ENCODE measurements around the gene ASTN2. TPM values are rescaled to one million over a fixed set of nuclear protein-coding genes. Genes with fewer than 3 reads are reported as not detected.

ASTN2 gene
- polyA plus RNA-seq, 2 donors, result 0.26 to 0.35 TPM

- Histone ChIP-seq H3K9me3 (ENCODE audit: control insufficient read depth in 2 of 2, insufficient read depth in 1 of 2, low read depth in 1 of 2, low read length in 1 of 2) (peaks cover 0 to 3% of the 10 kb centered on the region in 2 donors), H3K27me3 (ENCODE audit: control insufficient read depth in 1 of 2, insufficient read depth in 2 of 2, low read length in 2 of 2) (no peaks in the 10 kb centered on the region)
- WGBS, 2 donors, result 61 to 63% methylated on average over 1 of the region's 1 CpG
Measured at GRCh38 chr9:116791326-116791725, 623.5 kb downstream of the ASTN2 start.

GRCh38 chr9:116789081-116789480 is 625.8 kb downstream of the ASTN2 start:
- Histone ChIP-seq H3K9me3 (ENCODE audit: control insufficient read depth in 2 of 2, insufficient read depth in 1 of 2, low read depth in 1 of 2, low read length in 1 of 2) (peaks cover 0 to 3% of the 10 kb centered on the region in 2 donors), H3K4me1 (ENCODE audit: control insufficient read depth in 2 of 2, insufficient read depth in 2 of 2, low read length in 1 of 2) (no peaks in the 10 kb centered on the region), H3K4me3 (ENCODE audit: low read depth in 1 of 2, low read length in 2 of 2) (no peak overlapping the region), H3K27me3 (ENCODE audit: control insufficient read depth in 1 of 2, insufficient read depth in 2 of 2, low read length in 2 of 2) (no peaks in the 10 kb centered on the region), H3K27ac (ENCODE audit: low read depth in 2 of 2, low read length in 1 of 2) (no peak overlapping the region), H3K36me3 (ENCODE audit: control insufficient read depth in 2 of 2, insufficient read depth in 2 of 2, low read length in 1 of 2) (no peaks in the 10 kb centered on the region)
- 32 to 42% methylated on average over 3 of the region's 3 CpGs for WGBS, 2 donors

More at GRCh38 chr9:116791326-116791725, 623.5 kb downstream of the ASTN2 start:
- Histone ChIP-seq H3K27ac (ENCODE audit: low read depth in 2 of 2, low read length in 1 of 2) (no peak overlapping the region), H3K36me3 (ENCODE audit: control insufficient read depth in 2 of 2, insufficient read depth in 2 of 2, low read length in 1 of 2) (no peaks in the 10 kb centered on the region), H3K4me1 (ENCODE audit: control insufficient read depth in 2 of 2, insufficient read depth in 2 of 2, low read length in 1 of 2) (no peaks in the 10 kb centered on the region), H3K4me3 (ENCODE audit: low read depth in 1 of 2, low read length in 2 of 2) (no peak overlapping the region)

GRCh38 chr9:116786737-116787136 is 628.1 kb downstream of the ASTN2 start:
- H3K27ac ChIP-seq (ENCODE audit: low read depth in 2 of 2, low read length in 1 of 2), result no peak overlapping the region
- H3K36me3 ChIP-seq (ENCODE audit: control insufficient read depth in 2 of 2, insufficient read depth in 2 of 2, low read length in 1 of 2), result no peaks in the 10 kb centered on the region
- H3K4me3 ChIP-seq (ENCODE audit: low read depth in 1 of 2, low read length in 2 of 2), result no peak overlapping the region
- H3K4me1 ChIP-seq (ENCODE audit: control insufficient read depth in 2 of 2, insufficient read depth in 2 of 2, low read length in 1 of 2), result no peaks in the 10 kb centered on the region
- peaks cover 0 to 3% of the 10 kb centered on the region in 2 donors for H3K9me3 ChIP-seq (ENCODE audit: control insufficient read depth in 2 of 2, insufficient read depth in 1 of 2, low read depth in 1 of 2, low read length in 1 of 2)
- WGBS, 2 donors, result 88 to 97% methylated on average over 2 of the region's 2 CpGs
- no peaks in the 10 kb centered on the region for H3K27me3 ChIP-seq (ENCODE audit: control insufficient read depth in 1 of 2, insufficient read depth in 2 of 2, low read length in 2 of 2)

GRCh38 chr9:116777116-116777515 is 637.7 kb downstream of the ASTN2 start:
- Histone ChIP-seq H3K27me3 (ENCODE audit: control insufficient read depth in 1 of 2, insufficient read depth in 2 of 2, low read length in 2 of 2) (no peaks in the 10 kb centered on the region), H3K36me3 (ENCODE audit: control insufficient read depth in 2 of 2, insufficient read depth in 2 of 2, low read length in 1 of 2) (no peaks in the 10 kb centered on the region), H3K9me3 (ENCODE audit: control insufficient read depth in 2 of 2, insufficient read depth in 1 of 2, low read depth in 1 of 2, low read length in 1 of 2) (no peaks in the 10 kb centered on the region), H3K4me3 (ENCODE audit: low read depth in 1 of 2, low read length in 2 of 2) (no peak overlapping the region), H3K27ac (ENCODE audit: low read depth in 2 of 2, low read length in 1 of 2) (no peak overlapping the region), H3K4me1 (ENCODE audit: control insufficient read depth in 2 of 2, insufficient read depth in 2 of 2, low read length in 1 of 2) (no peaks in the 10 kb centered on the region)
- WGBS, 2 donors, result 71 to 85% methylated on average over 3 of the region's 3 CpGs

GRCh38 chr9:116774421-116775180 is 640.3 kb downstream of the ASTN2 start:
- no peak overlapping the region for H3K4me3 ChIP-seq (ENCODE audit: low read depth in 1 of 2, low read length in 2 of 2)
- H3K36me3 ChIP-seq (ENCODE audit: control insufficient read depth in 2 of 2, insufficient read depth in 2 of 2, low read length in 1 of 2), result no peaks in the 10 kb centered on the region
- H3K4me1 ChIP-seq (ENCODE audit: control insufficient read depth in 2 of 2, insufficient read depth in 2 of 2, low read length in 1 of 2), result no peaks in the 10 kb centered on the region
- no peaks in the 10 kb centered on the region for H3K9me3 ChIP-seq (ENCODE audit: control insufficient read depth in 2 of 2, insufficient read depth in 1 of 2, low read depth in 1 of 2, low read length in 1 of 2)
- no peak overlapping the region for H3K27ac ChIP-seq (ENCODE audit: low read depth in 2 of 2, low read length in 1 of 2)
- no peaks in the 10 kb centered on the region for H3K27me3 ChIP-seq (ENCODE audit: control insufficient read depth in 1 of 2, insufficient read depth in 2 of 2, low read length in 2 of 2)
- 68 to 75% methylated on average over 4 of the region's 4 CpGs for WGBS, 2 donors

- Histone ChIP-seq H3K36me3 (ENCODE audit: control insufficient read depth in 2 of 2, insufficient read depth in 2 of 2, low read length in 1 of 2) (no peaks in the 10 kb centered on the region), H3K4me1 (ENCODE audit: control insufficient read depth in 2 of 2, insufficient read depth in 2 of 2, low read length in 1 of 2) (no peaks in the 10 kb centered on the region), H3K27me3 (ENCODE audit: control insufficient read depth in 1 of 2, insufficient read depth in 2 of 2, low read length in 2 of 2) (no peaks in the 10 kb centered on the region), H3K27ac (ENCODE audit: low read depth in 2 of 2, low read length in 1 of 2) (no peak overlapping the region), H3K4me3 (ENCODE audit: low read depth in 1 of 2, low read length in 2 of 2) (no peak overlapping the region), H3K9me3 (ENCODE audit: control insufficient read depth in 2 of 2, insufficient read depth in 1 of 2, low read depth in 1 of 2, low read length in 1 of 2) (no peaks in the 10 kb centered on the region)
- WGBS, 2 donors, result 53 to 55% methylated on average over 8 of the region's 8 CpGs
Measured at GRCh38 chr9:116767219-116767618, 647.6 kb downstream of the ASTN2 start.

GRCh38 chr9:116765011-116765410 is 649.8 kb downstream of the ASTN2 start:
- no peaks in the 10 kb centered on the region for H3K36me3 ChIP-seq (ENCODE audit: control insufficient read depth in 2 of 2, insufficient read depth in 2 of 2, low read length in 1 of 2)
- 62 to 66% methylated on average over 5 of the region's 5 CpGs for WGBS, 2 donors
- no peaks in the 10 kb centered on the region for H3K9me3 ChIP-seq (ENCODE audit: control insufficient read depth in 2 of 2, insufficient read depth in 1 of 2, low read depth in 1 of 2, low read length in 1 of 2)
- H3K4me1 ChIP-seq (ENCODE audit: control insufficient read depth in 2 of 2, insufficient read depth in 2 of 2, low read length in 1 of 2), result no peaks in the 10 kb centered on the region
- H3K4me3 ChIP-seq (ENCODE audit: low read depth in 1 of 2, low read length in 2 of 2), result no peak overlapping the region
- no peaks in the 10 kb centered on the region for H3K27me3 ChIP-seq (ENCODE audit: control insufficient read depth in 1 of 2, insufficient read depth in 2 of 2, low read length in 2 of 2)
- H3K27ac ChIP-seq (ENCODE audit: low read depth in 2 of 2, low read length in 1 of 2), result no peak overlapping the region

- WGBS, 2 donors, result 80 to 85% methylated on average over 2 of the region's 2 CpGs
- Histone ChIP-seq H3K36me3 (ENCODE audit: control insufficient read depth in 2 of 2, insufficient read depth in 2 of 2, low read length in 1 of 2) (no peaks in the 10 kb centered on the region), H3K27me3 (ENCODE audit: control insufficient read depth in 1 of 2, insufficient read depth in 2 of 2, low read length in 2 of 2) (no peaks in the 10 kb centered on the region), H3K4me3 (ENCODE audit: low read depth in 1 of 2, low read length in 2 of 2) (no peak overlapping the region), H3K4me1 (ENCODE audit: control insufficient read depth in 2 of 2, insufficient read depth in 2 of 2, low read length in 1 of 2) (no peaks in the 10 kb centered on the region), H3K9me3 (ENCODE audit: control insufficient read depth in 2 of 2, insufficient read depth in 1 of 2, low read depth in 1 of 2, low read length in 1 of 2) (no peaks in the 10 kb centered on the region), H3K27ac (ENCODE audit: low read depth in 2 of 2, low read length in 1 of 2) (no peak overlapping the region)
Measured at GRCh38 chr9:116763770-116764169, 651.1 kb downstream of the ASTN2 start.

- 61 to 63% methylated on average over 5 of the region's 5 CpGs for WGBS, 2 donors
- no peak overlapping the region for H3K27ac ChIP-seq (ENCODE audit: low read depth in 2 of 2, low read length in 1 of 2)
- H3K27me3 ChIP-seq (ENCODE audit: control insufficient read depth in 1 of 2, insufficient read depth in 2 of 2, low read length in 2 of 2), result no peaks in the 10 kb centered on the region
- peaks cover 0 to 2% of the 10 kb centered on the region in 2 donors for H3K9me3 ChIP-seq (ENCODE audit: control insufficient read depth in 2 of 2, insufficient read depth in 1 of 2, low read depth in 1 of 2, low read length in 1 of 2)
- H3K36me3 ChIP-seq (ENCODE audit: control insufficient read depth in 2 of 2, insufficient read depth in 2 of 2, low read length in 1 of 2), result no peaks in the 10 kb centered on the region
- H3K4me1 ChIP-seq (ENCODE audit: control insufficient read depth in 2 of 2, insufficient read depth in 2 of 2, low read length in 1 of 2), result no peaks in the 10 kb centered on the region
- no peak overlapping the region for H3K4me3 ChIP-seq (ENCODE audit: low read depth in 1 of 2, low read length in 2 of 2)
Measured at GRCh38 chr9:116760636-116761035, 654.2 kb downstream of the ASTN2 start.

- Histone ChIP-seq H3K36me3 (ENCODE audit: control insufficient read depth in 2 of 2, insufficient read depth in 2 of 2, low read length in 1 of 2) (no peaks in the 10 kb centered on the region), H3K27ac (ENCODE audit: low read depth in 2 of 2, low read length in 1 of 2) (no peak overlapping the region), H3K4me1 (ENCODE audit: control insufficient read depth in 2 of 2, insufficient read depth in 2 of 2, low read length in 1 of 2) (no peaks in the 10 kb centered on the region), H3K4me3 (ENCODE audit: low read depth in 1 of 2, low read length in 2 of 2) (no peak overlapping the region), H3K27me3 (ENCODE audit: control insufficient read depth in 1 of 2, insufficient read depth in 2 of 2, low read length in 2 of 2) (no peaks in the 10 kb centered on the region), H3K9me3 (ENCODE audit: control insufficient read depth in 2 of 2, insufficient read depth in 1 of 2, low read depth in 1 of 2, low read length in 1 of 2) (peaks cover 0 to 3% of the 10 kb centered on the region in 2 donors)
- 64 to 68% methylated on average over 7 of the region's 7 CpGs for WGBS, 2 donors
Measured at GRCh38 chr9:116757030-116757429, 657.8 kb downstream of the ASTN2 start.

All from esophagus (tissue), 2 donors.